Epithelial cell of proximal tubule (primary cell): ENCODE results near the gene HNRNPAB. TPM values are rescaled to one million over a fixed set of nuclear protein-coding genes. Genes with fewer than 3 reads are reported as not detected.

ENCODE experiments used
- DNase-seq: peaks from one replicate; pipeline ENCODE4 v3.0.0-alpha.2; 2011; ENCODE audit warnings: low read depth
- H3K4me3 ChIP-seq: 2 replicates; pipeline ENCODE4 v1.5.1; 2011; ENCODE audit warnings: low read depth, mild to moderate bottlenecking, low read length
- CTCF ChIP-seq: conservative IDR thresholded peaks from 2 replicates; pipeline ENCODE4 v1.5.1; 2012; ENCODE audit warnings: low read depth, mild to moderate bottlenecking, low read length
- total RNA-seq: library from RNA; depleted of rRNA; stranded (reverse); fragments of >200 nt; gene quantifications from 2 replicates; pipeline ENCODE4 v1.2.3, GENCODE V29; 2015

HNRNPAB gene
- total RNA-seq, 1 donor from 2014 or later: 189 TPM

- TF ChIP-seq CTCF: no peak
- no peak for DNase-seq
- H3K4me3 ChIP-seq: no peak overlapping the region
These were observed 7.0 kb downstream of the HNRNPAB start for GRCh38 chr5:178211095-178212048.

- no peak for DNase-seq
- H3K4me3 ChIP-seq: no peak overlapping the region
- TF ChIP-seq CTCF: no peak
These were observed 8.1 kb downstream of the HNRNPAB start for GRCh38 chr5:178212241-178213002.

GRCh38 chr5:178213003-178213461, 8.7 kb downstream of the HNRNPAB start:
- no peak for DNase-seq
- no peak overlapping the region for H3K4me3 ChIP-seq
- TF ChIP-seq CTCF: no peak

GRCh38 chr5:178213748-178214151, 9.4 kb downstream of the HNRNPAB start:
- DNase-seq: peak; percentile 49
- no peak for TF ChIP-seq CTCF
- no peak overlapping the region for H3K4me3 ChIP-seq

- no peak overlapping the region for H3K4me3 ChIP-seq
- no peak for DNase-seq
- TF ChIP-seq CTCF: no peak
These were observed 9.9 kb downstream of the HNRNPAB start for GRCh38 chr5:178214160-178214803.

GRCh38 chr5:178215280-178216002, 11.1 kb downstream of the HNRNPAB start:
- TF ChIP-seq CTCF: no peak
- no peak for DNase-seq
- H3K4me3 ChIP-seq: no peak overlapping the region
